HepG2 (cell line): ENCODE measurements around the gene PKDREJ. TPM values are rescaled to one million over a fixed set of nuclear protein-coding genes. Genes with fewer than 3 reads are reported as not detected.

ENCODE experiments used
- ATAC-seq: fragments of 200-7000 bp; cut with Tn5 transposase; 3 replicates; pipeline ENCODE4 v1.9.1; 2020; ENCODE audit warnings: mild to moderate bottlenecking, moderate library complexity
- BruUV-seq: library from RNA; stranded (reverse); fragments of 400-500 nt; replicated peaks from 2 replicates; lab custom pipeline; 2021; lab: Mats Ljungman, UMichigan
- CTCF ChIA-PET: fragments of 300-600 bp; formaldehyde crosslinking; extraction: SDS; loops from one replicate; lab custom pipeline; 2021; ENCODE audit warnings: low total read pairs, inconsistent platforms, low intra/inter-chr PET ratio; lab: Yijun Ruan, JAX
- POLR2A ChIA-PET: fragments of 350-600 bp; sonication (Branson Sonifier 250); formaldehyde crosslinking; loops from one replicate; lab custom pipeline; 2020; ENCODE audit warnings: antibody characterized with exemption, inconsistent platforms; lab: Yijun Ruan, JAX
- DNase-seq: peaks from one replicate; pipeline ENCODE4 v3.0.0-alpha.2; 2015; ENCODE audit warnings: low spot score
- FAIRE-seq: peaks from 3 replicates; lab custom pipeline; 2011; peaks lifted over from hg19 to GRCh38; lab: Jason Lieb, UNC
- H2AFZ ChIP-seq: one replicate; pipeline ENCODE4 v1.6.1; 2011; ENCODE audit warnings: low read length, inconsistent platforms
- H3K27ac ChIP-seq: fragments of 300-600 bp; 3 replicates; pipeline ENCODE4 v1.8.0; 2011; ENCODE audit warnings: mixed run types, mild to moderate bottlenecking, mixed read lengths, low read length, inconsistent platforms; ENCODE audit not compliant: insufficient read depth; ENCODE audit errors: extremely low read length
- H3K27me3 ChIP-seq, 2 experiments: fragments of 200-600 bp in 1 of 2; 2 replicates in 1 of 2; 3 replicates in 1 of 2; pipeline versions ENCODE4 v1.6.0 to v1.8.0; 2011; ENCODE audit warnings: low read length in 2 of 2, mild to moderate bottlenecking in 2 of 2, moderate library complexity in 2 of 2, inconsistent platforms in 1 of 2; ENCODE audit not compliant: insufficient read depth in 2 of 2, control insufficient read depth in 1 of 2
- H3K36me3 ChIP-seq, 2 experiments: fragments of 200-600 bp in 1 of 2; replicated peaks in 1 of 2; 2 replicates in 1 of 2; 3 replicates in 1 of 2; pipeline versions ENCODE4 v1.5.1 to v1.8.0; 2011; ENCODE audit warnings: low read length in 2 of 2, inconsistent platforms in 1 of 2; ENCODE audit not compliant: insufficient read depth in 2 of 2, control insufficient read depth in 1 of 2
- H3K4me1 ChIP-seq: 2 replicates; pipeline ENCODE4 v1.5.1; 2012; ENCODE audit warnings: low read length, inconsistent platforms; ENCODE audit not compliant: insufficient read depth
- H3K4me2 ChIP-seq: 2 replicates; pipeline ENCODE4 v1.6.0; 2011; ENCODE audit warnings: low read depth, low read length, inconsistent platforms
- H3K4me3 ChIP-seq, 3 experiments: fragments of 200-600 bp in 1 of 3; sonication (generic), shearing (Covaris generic) in 1 of 3; replicated peaks in 1 of 3; 2 replicates each; pipeline ENCODE4 v1.5.1; 2011 to 2016; ENCODE audit warnings: low read length in 3 of 3, inconsistent platforms in 2 of 3, low read depth in 2 of 3, mild to moderate bottlenecking in 2 of 3, control low read depth in 1 of 3, mixed read lengths in 1 of 3; ENCODE audit not compliant: insufficient read depth in 1 of 3
- H3K79me2 ChIP-seq: one replicate; pipeline ENCODE4 v1.6.1; 2011; ENCODE audit warnings: low read length, inconsistent platforms; ENCODE audit not compliant: insufficient read depth
- H3K9ac ChIP-seq: 2 replicates; pipeline ENCODE4 v1.6.0; 2011; ENCODE audit warnings: mild to moderate bottlenecking, low read depth, low read length, inconsistent platforms; ENCODE audit not compliant: insufficient read depth
- H3K9me3 ChIP-seq: 2 replicates; pipeline ENCODE4 v1.5.1; 2012; ENCODE audit warnings: mild to moderate bottlenecking, low read length
- H4K20me1 ChIP-seq: 2 replicates; pipeline ENCODE4 v1.6.0; 2011; ENCODE audit warnings: inconsistent platforms, mild to moderate bottlenecking, low read length, moderate library complexity; ENCODE audit not compliant: insufficient read depth
- BATF2 ChIP-seq: sonication (generic); formaldehyde crosslinking; IDR thresholded peaks from 2 replicates; pipeline ENCODE4 v1.8.0; 2022; ENCODE audit warnings: mild to moderate bottlenecking, missing genetic modification reagents, moderate library complexity
- CBFB ChIP-seq: sonication (generic); formaldehyde crosslinking; IDR thresholded peaks from 2 replicates; pipeline ENCODE4 v1.4.0; 2020; ENCODE audit warnings: missing genetic modification reagents
- CBX5 ChIP-seq: sonication (generic); formaldehyde crosslinking; IDR thresholded peaks from 2 replicates; pipeline ENCODE4 v1.4.0; 2020; ENCODE audit warnings: missing genetic modification reagents, borderline replicate concordance
- HNRNPK ChIP-seq: fragments of 200-400 bp; formaldehyde crosslinking; IDR thresholded peaks from 2 replicates; pipeline ENCODE4 v1.6.1; 2018; ENCODE audit warnings: low read length, low read depth, moderate library complexity, mild to moderate bottlenecking; ENCODE audit not compliant: poor library complexity, severe bottlenecking
- KDM4B ChIP-seq: sonication (generic); formaldehyde crosslinking; IDR thresholded peaks from 2 replicates; pipeline ENCODE4 v1.4.0; 2020; ENCODE audit warnings: missing genetic modification reagents
- MAFG ChIP-seq: sonication (generic); formaldehyde crosslinking; IDR thresholded peaks from 2 replicates; pipeline ENCODE4 v1.5.1; 2020; ENCODE audit warnings: mild to moderate bottlenecking, missing genetic modification reagents
- MXD1 ChIP-seq: sonication (generic); formaldehyde crosslinking; IDR thresholded peaks from 2 replicates; pipeline ENCODE4 v1.4.0; 2020; ENCODE audit warnings: mild to moderate bottlenecking, missing genetic modification reagents
- NFKB2 ChIP-seq: sonication (generic); formaldehyde crosslinking; IDR thresholded peaks from 2 replicates; pipeline ENCODE4 v1.4.0; 2020; ENCODE audit warnings: missing genetic modification reagents, borderline replicate concordance
- NR2F6 ChIP-seq, 2 experiments: IDR thresholded peaks; 2 replicates each; pipeline ENCODE4 v1.6.1; 2016; ENCODE audit warnings: antibody characterized with exemption in 1 of 2, mild to moderate bottlenecking in 1 of 2
- TEAD2 ChIP-seq: sonication (generic); formaldehyde crosslinking; IDR thresholded peaks from 2 replicates; pipeline ENCODE4 v1.9.0; 2021; ENCODE audit warnings: missing genetic modification reagents
- TERF1 ChIP-seq: sonication (generic); formaldehyde crosslinking; IDR thresholded peaks from 2 replicates; pipeline ENCODE4 v1.8.0; 2022; ENCODE audit warnings: mild to moderate bottlenecking, missing genetic modification reagents, moderate library complexity
- ZFP62 ChIP-seq: sonication (generic); formaldehyde crosslinking; IDR thresholded peaks from 2 replicates; pipeline ENCODE4 v1.4.0; 2020; ENCODE audit warnings: missing genetic modification reagents
- ZNF280B ChIP-seq: sonication (generic); formaldehyde crosslinking; IDR thresholded peaks from 2 replicates; pipeline ENCODE4 v1.5.0; 2020; ENCODE audit warnings: missing genetic modification reagents, mild to moderate bottlenecking, borderline replicate concordance
- ZNF30 ChIP-seq: sonication (generic); formaldehyde crosslinking; IDR thresholded peaks from 2 replicates; pipeline ENCODE4 v1.5.0; 2020; ENCODE audit warnings: mild to moderate bottlenecking, missing genetic modification reagents
- ZNF337 ChIP-seq: sonication (generic); formaldehyde crosslinking; IDR thresholded peaks from 2 replicates; pipeline ENCODE4 v1.5.1; 2020; ENCODE audit warnings: missing genetic modification reagents, low read depth, mild to moderate bottlenecking, borderline replicate concordance
- ZNF34 ChIP-seq: sonication (generic); formaldehyde crosslinking; IDR thresholded peaks from 2 replicates; pipeline ENCODE4 v1.4.0; 2020; ENCODE audit warnings: mild to moderate bottlenecking, missing genetic modification reagents, borderline replicate concordance
- ZNF816 ChIP-seq: sonication (generic); formaldehyde crosslinking; IDR thresholded peaks from 2 replicates; pipeline ENCODE4 v1.8.0; 2022; ENCODE audit warnings: missing genetic modification reagents, mild to moderate bottlenecking, borderline replicate concordance
- ZNF883 ChIP-seq: sonication (generic); formaldehyde crosslinking; IDR thresholded peaks from 2 replicates; pipeline ENCODE4 v1.5.1; 2020; ENCODE audit warnings: mild to moderate bottlenecking, missing genetic modification reagents; ENCODE audit errors: not compliant biosample characterization
- WGBS: methylation state at CpG from one replicate; pipeline ENCODE4 v1.1.6; 2017; ENCODE audit warnings: low lambda C conversion rate; 5-methylcytosine and 5-hydroxymethylcytosine counted together
- in situ Hi-C: cut with HindIII; loops from 2 replicates; pipeline ENCODE4 v1.10.0; 2017; ENCODE audit warnings: low pct_unique_long_range_greater_than_20kb; ENCODE audit not compliant: extremely low pct_ligation_motif_present
- intact Hi-C: fragments of 100-400 bp; cut with micrococcal nuclease; formaldehyde crosslinking; loops from one replicate; pipeline ENCODE4 v1.10.0; 2022; ENCODE audit not compliant: unreplicated experiment
- polyA plus RNA-seq, 8 experiments: library from polyadenylated mRNA; depleted of rRNA in 3 of 8; stranded (reverse) in 7 of 8; unstranded in 1 of 8; fragments of >200 nt; fragmentation: Illumina TruSeq in 4 of 8; extraction: Trizol in 4 of 8; gene quantifications; 2 replicates each; pipeline versions ENCODE4 v1.2.1 to v1.2.3, GENCODE V29; 2011 to 2016; ENCODE audit warnings: low read depth in 4 of 8, missing spikeins in 1 of 8, mixed read lengths in 1 of 8; ENCODE audit not compliant: insufficient read depth in 1 of 8
- total RNA-seq, 5 experiments: library from RNA; depleted of rRNA; stranded (reverse); fragments of >200 nt; fragmentation: Illumina TruSeq; extraction: Trizol; gene quantifications; 2 replicates each; pipeline ENCODE4 v1.2.3, GENCODE V29; 2016; ENCODE audit warnings: low read depth in 1 of 5

PKDREJ gene
- total and polyA plus RNA-seq, 2 of the 13 experiments (the other 11 are each of a cell fraction or from before 2014, with no cell fraction given), result not detected

GRCh38 chr22:46229701-46230100, 33.4 kb downstream of the PKDREJ start:
- Histone ChIP-seq H4K20me1 (no peaks in the 10 kb centered on the region), H3K4me3 (no peak overlapping the region), H3K79me2 (no peaks in the 10 kb centered on the region), H3K9ac (no peak overlapping the region), H3K36me3 (peaks cover 3 to 18% of the 10 kb centered on the region in 2 experiments; a peak in 4 of 5 replicates), H3K4me2 (no peak overlapping the region), H2AFZ (no peak overlapping the region), H3K27me3 (no peaks in the 10 kb centered on the region), H3K4me1 (no peaks in the 10 kb centered on the region), H3K9me3 (no peaks in the 10 kb centered on the region), H3K27ac (no peak overlapping the region)
- no peak for ATAC-seq
- BruUV-seq, result no TSS peak
- no peak for DNase-seq
- no peak for FAIRE-seq
- WGBS, result 91% methylated on average over 8 of the region's 8 CpGs
- ChIA-PET CTCF (no interaction called here), POLR2A (no interaction called here)
- intact Hi-C loops, result no loop called here
- in situ Hi-C loops, result no loop called here
- TF ChIP-seq TERF1 (CRISPR knock-in tag) (no peak), CBX5 (CRISPR knock-in tag) (no peak), ZNF883 (CRISPR knock-in tag) (no peak), MXD1 (CRISPR knock-in tag) (no peak), BATF2 (no peak), ZNF337 (CRISPR knock-in tag) (no peak), TEAD2 (CRISPR knock-in tag) (no peak), HNRNPK (no peak), NR2F6 (IDR thresholded peaks at IDR 0.05) (no peak), NR2F6 (CRISPR knock-in tag; IDR thresholded peaks at IDR 0.05) (no peak), ZNF280B (no peak), ZFP62 (CRISPR knock-in tag) (no peak), NFKB2 (no peak), CBFB (CRISPR knock-in tag) (no peak), ZNF816 (no peak), KDM4B (CRISPR knock-in tag) (no peak), MAFG (CRISPR knock-in tag) (no peak), ZNF30 (CRISPR knock-in tag) (no peak), ZNF34 (CRISPR knock-in tag) (no peak)
